Right ventricle myocardium superior (tissue), 1 donor: ENCODE measurements around the gene MYH4. TPM values are rescaled to one million over a fixed set of nuclear protein-coding genes. Genes with fewer than 3 reads are reported as not detected.

ENCODE experiments used
- ATAC-seq: fragments of 200-7000 bp; cut with Tn5 transposase; one replicate; pipeline ENCODE4 v1.9.1; 2020; ENCODE audit warnings: mild to moderate bottlenecking; ENCODE audit not compliant: poor library complexity
- DNase-seq: peaks from one replicate; pipeline ENCODE4 v3.0.0-alpha.2; 2020
- intact Hi-C: fragments of 100-400 bp; cut with DNase I; formaldehyde crosslinking; loops from one replicate; pipeline ENCODE4 v1.11.2; 2022
- long read RNA-seq: library from polyadenylated mRNA; unstranded; transcript quantifications from one replicate; pipeline ENCODE4 v2.0.0, GENCODE V29; 2021
- total RNA-seq: library from RNA; stranded (reverse); fragmentation: NEBNext Ultra II Directional; extraction: Animal tissue kit (Norgen Biotek cat#: 25700); gene quantifications from one replicate; pipeline ENCODE4 v1.2.1, GENCODE V29; 2021
- donor health status: DM: no; HTN: yes; CAD: no; lungs with severe emphysema.

MYH4 gene
- not detected for total RNA-seq
- long read RNA-seq = 0 reads

- intact Hi-C loops = no loop called here
- ATAC-seq = no peak
- DNase-seq = no peak
Observed at GRCh38 chr17:10469459-10469858, at the start of gene MYH4. Gene MYH4, minus strand, starts transcription at chr17:10469559. Its CDS starts 2,814 bp downstream, at chr17:10466745.

- no peak for DNase-seq
- intact Hi-C loops = no loop called here
- no peak for ATAC-seq
Observed at GRCh38 chr17:10518271-10519037, 49.1 kb upstream of the MYH4 start, which contains the start of gene MYH1. Gene MYH1, minus strand, starts transcription at chr17:10518542. Its CDS starts 1,900 bp downstream, at chr17:10516642.

- no peak for ATAC-seq
- DNase-seq = no peak
- intact Hi-C loops = no loop called here
Observed at GRCh38 chr17:10516638-10517037, 47.3 kb upstream of the MYH4 start.

- DNase-seq (no peak), ATAC-seq (no peak)
- intact Hi-C loops = no loop called here
Observed at GRCh38 chr17:10516065-10516464, 46.7 kb upstream of the MYH4 start.

- no peak for ATAC-seq
- intact Hi-C loops = no loop called here
- DNase-seq = no peak
Observed at GRCh38 chr17:10513299-10514067, 44.1 kb upstream of the MYH4 start.

GRCh38 chr17:10512856-10513255 is 43.5 kb upstream of the MYH4 start:
- intact Hi-C loops = no loop called here
- no peak for ATAC-seq
- no peak for DNase-seq

- intact Hi-C loops = no loop called here
- ATAC-seq (no peak), DNase-seq (no peak)
Observed at GRCh38 chr17:10499950-10500349, 30.6 kb upstream of the MYH4 start.

- intact Hi-C loops = no loop called here
- no peak for DNase-seq
- no peak for ATAC-seq
Observed at GRCh38 chr17:10492004-10492403, 22.6 kb upstream of the MYH4 start.

GRCh38 chr17:10482252-10482651 is 12.9 kb upstream of the MYH4 start:
- ATAC-seq (no peak), DNase-seq (no peak)
- intact Hi-C loops = no loop called here

GRCh38 chr17:10477701-10478100 is 8.3 kb upstream of the MYH4 start:
- no peak for DNase-seq
- intact Hi-C loops = no loop called here
- no peak for ATAC-seq

- DNase-seq = no peak
- no peak for ATAC-seq
- intact Hi-C loops = no loop called here
Observed at GRCh38 chr17:10474536-10474935, 5.2 kb upstream of the MYH4 start.

- DNase-seq (no peak), ATAC-seq (no peak)
- intact Hi-C loops = no loop called here
Observed at GRCh38 chr17:10471858-10472257, 2.5 kb upstream of the MYH4 start.

GRCh38 chr17:10463402-10463801 is 6.0 kb downstream of the MYH4 start:
- no peak for DNase-seq
- intact Hi-C loops = no loop called here
- no peak for ATAC-seq

GRCh38 chr17:10460062-10460461 is 9.3 kb downstream of the MYH4 start:
- DNase-seq (no peak), ATAC-seq (no peak)
- intact Hi-C loops = no loop called here

- ATAC-seq = no peak
- no peak for DNase-seq
- intact Hi-C loops = no loop called here
Observed at GRCh38 chr17:10458701-10459100, 10.7 kb downstream of the MYH4 start.

GRCh38 chr17:10457952-10458351 is 11.4 kb downstream of the MYH4 start:
- ATAC-seq (no peak), DNase-seq (no peak)
- intact Hi-C loops = no loop called here

- intact Hi-C loops = no loop called here
- no peak for ATAC-seq
- DNase-seq = no peak
Observed at GRCh38 chr17:10447026-10447931, 22.1 kb downstream of the MYH4 start.

- ATAC-seq = no peak
- DNase-seq = no peak
- intact Hi-C loops = no loop called here
Observed at GRCh38 chr17:10439816-10440215, 29.5 kb downstream of the MYH4 start.

GRCh38 chr17:10435096-10435495 is 34.3 kb downstream of the MYH4 start:
- no peak for DNase-seq
- intact Hi-C loops = no loop called here
- ATAC-seq = no peak
